H9 (cell line): ENCODE measurements around the gene DRGX. TPM values are rescaled to one million over a fixed set of nuclear protein-coding genes. Genes with fewer than 3 reads are reported as not detected.

Experiments
- DNase-seq: peaks from one replicate; pipeline ENCODE4 v3.0.0-alpha.2; 2017
- H2AFZ ChIP-seq: one replicate; pipeline ENCODE4 v1.6.1; 2013; ENCODE audit warnings: mild to moderate bottlenecking, low read length, control low read depth, moderate library complexity
- H2AK5ac ChIP-seq: 2 replicates; pipeline ENCODE4 v1.6.1; 2013; ENCODE audit warnings: low read length, control low read depth, mixed read lengths; ENCODE audit not compliant: insufficient read length
- H2BK120ac ChIP-seq: one replicate; pipeline ENCODE4 v1.6.1; 2013; ENCODE audit warnings: low read depth, mild to moderate bottlenecking, low read length, control low read depth, inconsistent platforms; ENCODE audit not compliant: poor library complexity, severe bottlenecking
- H2BK12ac ChIP-seq: 2 replicates; pipeline ENCODE4 v1.6.1; 2013; ENCODE audit warnings: low read length, control low read depth, mixed read lengths, low read depth; ENCODE audit not compliant: insufficient read length
- H2BK15ac ChIP-seq: 2 replicates; pipeline ENCODE4 v1.6.1; 2013; ENCODE audit warnings: low read depth, low read length, control low read depth
- H2BK20ac ChIP-seq: one replicate; pipeline ENCODE4 v1.6.1; 2013; ENCODE audit warnings: low read depth, mild to moderate bottlenecking, low read length, control low read depth, inconsistent platforms; ENCODE audit not compliant: poor library complexity, severe bottlenecking
- H2BK5ac ChIP-seq: 2 replicates; pipeline ENCODE4 v1.6.1; 2013; ENCODE audit warnings: low read length, control low read depth, mixed read lengths; ENCODE audit not compliant: insufficient read length
- H3K14ac ChIP-seq: 2 replicates; pipeline ENCODE4 v1.6.1; 2013; ENCODE audit warnings: low read length, control low read depth; ENCODE audit not compliant: insufficient read depth
- H3K18ac ChIP-seq: 2 replicates; pipeline ENCODE4 v1.6.1; 2013; ENCODE audit warnings: low read depth, mild to moderate bottlenecking, mixed read lengths, low read length, control low read depth; ENCODE audit not compliant: insufficient read length
- H3K23ac ChIP-seq: 2 replicates; pipeline ENCODE4 v1.6.1; 2013; ENCODE audit warnings: low read length, control low read depth, mixed read lengths, low read depth; ENCODE audit not compliant: insufficient read length
- H3K23me2 ChIP-seq: 2 replicates; pipeline ENCODE4 v1.6.1; 2013; ENCODE audit warnings: low read depth, mild to moderate bottlenecking, mixed read lengths, low read length, control low read depth; ENCODE audit not compliant: insufficient read length, poor library complexity, severe bottlenecking
- H3K27ac ChIP-seq: 2 replicates; pipeline ENCODE4 v1.5.1; 2013; ENCODE audit warnings: low read length, control low read depth, mixed read lengths, low read depth; ENCODE audit not compliant: insufficient read length
- H3K27me3 ChIP-seq: 2 replicates; pipeline ENCODE4 v1.6.1; 2013; ENCODE audit warnings: low read length, control low read depth, inconsistent platforms; ENCODE audit not compliant: insufficient read depth
- H3K4ac ChIP-seq: 2 replicates; pipeline ENCODE4 v1.6.1; 2013; ENCODE audit warnings: low read depth, mild to moderate bottlenecking, control low read depth, inconsistent platforms, low read length, moderate library complexity
- H3K4me1 ChIP-seq: 2 replicates; pipeline ENCODE4 v1.6.1; 2013; ENCODE audit warnings: low read length, control low read depth, inconsistent platforms; ENCODE audit not compliant: insufficient read depth
- H3K4me2 ChIP-seq: 2 replicates; pipeline ENCODE4 v1.6.1; 2013; ENCODE audit warnings: low read length, control low read depth, mixed read lengths; ENCODE audit not compliant: insufficient read length, insufficient read depth
- H3K56ac ChIP-seq: 2 replicates; pipeline ENCODE4 v1.6.1; 2013; ENCODE audit warnings: low read depth, mild to moderate bottlenecking, mixed read lengths, low read length, control low read depth; ENCODE audit not compliant: insufficient read length
- H3K79me1 ChIP-seq: 2 replicates; pipeline ENCODE4 v1.6.1; 2013; ENCODE audit warnings: low read depth, mild to moderate bottlenecking, moderate library complexity, low read length, control low read depth, inconsistent platforms; ENCODE audit not compliant: insufficient read depth, poor library complexity, severe bottlenecking
- H3K79me2 ChIP-seq: 2 replicates; pipeline ENCODE4 v1.6.1; 2013; ENCODE audit warnings: low read length, control low read depth, inconsistent platforms; ENCODE audit not compliant: insufficient read depth
- H3K9ac ChIP-seq: 2 replicates; pipeline ENCODE4 v1.6.1; 2013; ENCODE audit warnings: low read length, control low read depth, mixed read lengths; ENCODE audit not compliant: insufficient read length; ENCODE audit errors: extremely low read depth
- H3K9me3 ChIP-seq: one replicate; pipeline ENCODE4 v1.6.1; 2013; ENCODE audit warnings: low read depth, low read length, inconsistent platforms; ENCODE audit not compliant: control insufficient read depth
- H3T11ph ChIP-seq: one replicate; pipeline ENCODE4 v1.6.1; 2013; ENCODE audit warnings: mild to moderate bottlenecking, low read length, control low read depth, inconsistent platforms
- H4K20me1 ChIP-seq: one replicate; pipeline ENCODE4 v1.6.1; 2013; ENCODE audit not compliant: control insufficient read depth, insufficient read length, insufficient read depth
- H4K5ac ChIP-seq: 2 replicates; pipeline ENCODE4 v1.6.1; 2013; ENCODE audit warnings: low read depth, mild to moderate bottlenecking, mixed read lengths, low read length, control low read depth; ENCODE audit not compliant: insufficient read length
- H4K8ac ChIP-seq: replicated peaks from 2 replicates; pipeline ENCODE4 v1.6.1; 2013; ENCODE audit warnings: low read length, control low read depth, mixed read lengths, low read depth; ENCODE audit not compliant: insufficient read length
- H4K91ac ChIP-seq: 2 replicates; pipeline ENCODE4 v1.6.1; 2013; ENCODE audit warnings: low read depth, mild to moderate bottlenecking, moderate library complexity, mixed read lengths, low read length, control low read depth; ENCODE audit not compliant: insufficient read length
- H3K27ac Mint-ChIP-seq, 3 experiments: 2 replicates in 2 of 3; 3 replicates in 1 of 3; pipeline ENCODE4 v1.8.0; 2020 to 2021; ENCODE audit warnings: mixed read lengths in 3 of 3, mild to moderate bottlenecking in 1 of 3, moderate library complexity in 1 of 3
- H3K27me3 Mint-ChIP-seq: 2 replicates; pipeline ENCODE4 v1.8.0; 2021; ENCODE audit warnings: low read depth, mild to moderate bottlenecking, moderate library complexity, mixed read lengths
- H3K36me3 Mint-ChIP-seq, 3 experiments: 2 replicates in 2 of 3; 3 replicates in 1 of 3; pipeline ENCODE4 v1.8.0; 2020 to 2021; ENCODE audit warnings: low read depth in 3 of 3, mixed read lengths in 3 of 3; ENCODE audit not compliant: insufficient read depth in 1 of 3
- H3K4me1 Mint-ChIP-seq, 2 experiments: 2 replicates each; pipeline ENCODE4 v1.8.0; 2020; ENCODE audit warnings: mixed read lengths in 2 of 2
- H3K4me3 Mint-ChIP-seq, 2 experiments: 2 replicates in 1 of 2; 3 replicates in 1 of 2; pipeline ENCODE4 v1.8.0; 2020 to 2021; ENCODE audit warnings: mild to moderate bottlenecking in 2 of 2, mixed read lengths in 2 of 2, moderate library complexity in 1 of 2
- H3K9me3 Mint-ChIP-seq, 2 experiments: 2 replicates in 1 of 2; 3 replicates in 1 of 2; pipeline ENCODE4 v1.8.0; 2020; ENCODE audit warnings: mild to moderate bottlenecking in 2 of 2, mixed read lengths in 2 of 2, moderate library complexity in 1 of 2
- whole genome bisulfite sequencing: extraction: QIAGEN DNeasy Blood & Tissue Kit; methylation state at CpG from one replicate; pipeline ENCODE4 v1.1.7; 2013; ENCODE audit warnings: missing lambda C conversion rate, low lambda C conversion rate, mixed read lengths; ENCODE audit not compliant: insufficient read length; ENCODE audit errors: extremely low coverage; 5-methylcytosine and 5-hydroxymethylcytosine counted together
- total RNA-seq: library from RNA; stranded (reverse); gene quantifications from 2 replicates; pipeline ENCODE4 v1.2.1, GENCODE V29; 2021
- TF ChIP-seq, protein P1 (sequence below): fragments of 200-600 bp; sonication (generic); conservative IDR thresholded peaks from 3 replicates; pipeline ENCODE4 v1.8.0; 2021; ENCODE audit warnings: antibody characterized with exemption, mild to moderate bottlenecking

DRGX gene
- total RNA-seq, 1 experiment from 2014 or later = not detected

DNA sequence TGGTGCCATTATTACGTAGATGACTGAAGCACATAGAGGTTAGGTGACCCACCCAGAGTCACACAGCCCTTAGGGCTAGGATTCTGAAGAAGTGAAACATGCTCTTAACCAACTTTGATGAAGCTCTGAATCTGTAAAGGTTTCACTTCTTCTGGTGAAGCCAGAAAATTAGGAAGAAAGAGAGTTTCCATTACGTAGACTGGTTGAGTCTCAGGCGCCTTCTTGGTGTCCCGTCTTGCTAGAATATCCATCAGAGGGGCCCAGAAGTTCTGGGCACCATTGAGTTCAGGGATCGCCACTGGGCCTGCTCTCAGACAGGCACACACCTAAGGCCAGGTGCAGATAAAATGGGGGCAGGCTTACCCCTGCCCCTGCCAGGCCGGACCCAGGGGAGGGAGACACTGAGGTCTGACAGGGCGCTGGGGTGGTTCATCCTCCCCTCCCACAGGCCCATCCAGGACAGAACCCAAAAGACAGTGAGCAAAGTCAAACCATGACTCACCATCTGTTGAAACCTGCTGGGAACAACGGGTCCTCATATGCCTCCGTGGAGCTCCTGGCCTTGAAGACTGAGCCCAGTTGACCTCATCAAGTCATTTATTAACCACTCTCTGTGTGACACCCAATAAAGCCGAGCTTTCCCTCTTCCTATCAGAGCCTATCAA, 33.2 kb downstream of the DRGX start:
- H2BK12ac ChIP-seq = no peak overlapping the region
- H3K9me3 ChIP-seq = no peaks in the 10 kb centered on the region
- H2AK5ac ChIP-seq = no peak overlapping the region
- H3K56ac ChIP-seq = no peak overlapping the region
- Mint-ChIP-seq H3K4me3 (no peak overlapping the region), H3K27ac (no peak overlapping the region), H3K36me3 (no peaks in the 10 kb centered on the region), H3K27me3 (no peaks in the 10 kb centered on the region; the same call in 1 of the 2 replicates), H3K9me3 (no peaks in the 10 kb centered on the region; a peak in 1 of 5 replicates), H3K4me1 (peaks cover 11 to 13% of the 10 kb centered on the region in 2 experiments)
- no peaks in the 10 kb centered on the region for H3K27me3 ChIP-seq
- no CpG with 5 or more reads among the region's 10 CpGs for WGBS
- no peak overlapping the region for H3K4me2 ChIP-seq
- H3K18ac ChIP-seq = no peak overlapping the region
- H2AFZ ChIP-seq = no peak overlapping the region
- no peak overlapping the region for H2BK15ac ChIP-seq
- no peak overlapping the region for H2BK5ac ChIP-seq
- H3K4me1 ChIP-seq = peaks cover 4% of the 10 kb centered on the region
- no peak overlapping the region for H2BK120ac ChIP-seq
- no peak overlapping the region for H4K5ac ChIP-seq
- H3K4ac ChIP-seq = no peak overlapping the region
- no peak overlapping the region for H3K23ac ChIP-seq
- H3K23me2 ChIP-seq = no peaks in the 10 kb centered on the region
- no peak overlapping the region for H3T11ph ChIP-seq
- H4K20me1 ChIP-seq = no peaks in the 10 kb centered on the region
- H2BK20ac ChIP-seq = no peak overlapping the region
- no peaks in the 10 kb centered on the region for H3K79me2 ChIP-seq
- no peak overlapping the region for H3K14ac ChIP-seq
- no peak overlapping the region for H4K91ac ChIP-seq
- no peak overlapping the region for H3K9ac ChIP-seq
- no peak overlapping the region for H4K8ac ChIP-seq
- TF ChIP-seq, protein P1, sequence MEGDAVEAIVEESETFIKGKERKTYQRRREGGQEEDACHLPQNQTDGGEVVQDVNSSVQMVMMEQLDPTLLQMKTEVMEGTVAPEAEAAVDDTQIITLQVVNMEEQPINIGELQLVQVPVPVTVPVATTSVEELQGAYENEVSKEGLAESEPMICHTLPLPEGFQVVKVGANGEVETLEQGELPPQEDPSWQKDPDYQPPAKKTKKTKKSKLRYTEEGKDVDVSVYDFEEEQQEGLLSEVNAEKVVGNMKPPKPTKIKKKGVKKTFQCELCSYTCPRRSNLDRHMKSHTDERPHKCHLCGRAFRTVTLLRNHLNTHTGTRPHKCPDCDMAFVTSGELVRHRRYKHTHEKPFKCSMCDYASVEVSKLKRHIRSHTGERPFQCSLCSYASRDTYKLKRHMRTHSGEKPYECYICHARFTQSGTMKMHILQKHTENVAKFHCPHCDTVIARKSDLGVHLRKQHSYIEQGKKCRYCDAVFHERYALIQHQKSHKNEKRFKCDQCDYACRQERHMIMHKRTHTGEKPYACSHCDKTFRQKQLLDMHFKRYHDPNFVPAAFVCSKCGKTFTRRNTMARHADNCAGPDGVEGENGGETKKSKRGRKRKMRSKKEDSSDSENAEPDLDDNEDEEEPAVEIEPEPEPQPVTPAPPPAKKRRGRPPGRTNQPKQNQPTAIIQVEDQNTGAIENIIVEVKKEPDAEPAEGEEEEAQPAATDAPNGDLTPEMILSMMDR = no peak
- no peak overlapping the region for H3K27ac ChIP-seq
- no peak for DNase-seq
- H3K79me1 ChIP-seq = no peaks in the 10 kb centered on the region
